Gastrocnemius medialis (tissue), 4 donors: Measurements from ENCODE around the gene NHERF1.

Source experiments
- POLR2A ChIP-seq, 2 donors: fragments of 450-650 bp; IDR thresholded peaks; one replicate each; pipeline ENCODE4 v1.6.1; 2017; ENCODE audit warnings: antibody characterized with exemption in 2 of 2, mild to moderate bottlenecking in 2 of 2, moderate library complexity in 2 of 2
- TF ChIP-seq, protein P1 (sequence below), 5 experiments: fragments of 450-650 bp in 3 of 5; fragments of 200-600 bp in 2 of 5; sonication (generic) in 2 of 5; IDR thresholded peaks in 4 of 5; conservative IDR thresholded peaks in 1 of 5; 1 replicate in 4 of 5; 2 replicates in 1 of 5; pipeline ENCODE4 v1.5.1; 2016 to 2019; ENCODE audit warnings: antibody characterized with exemption in 5 of 5, mild to moderate bottlenecking in 3 of 5, moderate library complexity in 3 of 5

GRCh38 chr17:74806334-74806733, 57.9 kb downstream of the NHERF1 start:
- TF ChIP-seq, protein P1, sequence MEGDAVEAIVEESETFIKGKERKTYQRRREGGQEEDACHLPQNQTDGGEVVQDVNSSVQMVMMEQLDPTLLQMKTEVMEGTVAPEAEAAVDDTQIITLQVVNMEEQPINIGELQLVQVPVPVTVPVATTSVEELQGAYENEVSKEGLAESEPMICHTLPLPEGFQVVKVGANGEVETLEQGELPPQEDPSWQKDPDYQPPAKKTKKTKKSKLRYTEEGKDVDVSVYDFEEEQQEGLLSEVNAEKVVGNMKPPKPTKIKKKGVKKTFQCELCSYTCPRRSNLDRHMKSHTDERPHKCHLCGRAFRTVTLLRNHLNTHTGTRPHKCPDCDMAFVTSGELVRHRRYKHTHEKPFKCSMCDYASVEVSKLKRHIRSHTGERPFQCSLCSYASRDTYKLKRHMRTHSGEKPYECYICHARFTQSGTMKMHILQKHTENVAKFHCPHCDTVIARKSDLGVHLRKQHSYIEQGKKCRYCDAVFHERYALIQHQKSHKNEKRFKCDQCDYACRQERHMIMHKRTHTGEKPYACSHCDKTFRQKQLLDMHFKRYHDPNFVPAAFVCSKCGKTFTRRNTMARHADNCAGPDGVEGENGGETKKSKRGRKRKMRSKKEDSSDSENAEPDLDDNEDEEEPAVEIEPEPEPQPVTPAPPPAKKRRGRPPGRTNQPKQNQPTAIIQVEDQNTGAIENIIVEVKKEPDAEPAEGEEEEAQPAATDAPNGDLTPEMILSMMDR (IDR thresholded peaks at IDR 0.05 in 4 of 5, conservative IDR thresholded peaks at IDR 0.05 in 1 of 5), result no peak
- no peak for TF ChIP-seq POLR2A (IDR thresholded peaks at IDR 0.05)
